Measurements from ENCODE around the gene RBL2.
A peak's percentile ranks its signal among the peaks of the same experiment; 100 is the strongest.
"Not testable (repeated sequence)": the region's sequence is repeated elsewhere in the genome, so short reads cannot be mapped to it uniquely, and the experiment has no call there.

Gene RBL2, protein sequence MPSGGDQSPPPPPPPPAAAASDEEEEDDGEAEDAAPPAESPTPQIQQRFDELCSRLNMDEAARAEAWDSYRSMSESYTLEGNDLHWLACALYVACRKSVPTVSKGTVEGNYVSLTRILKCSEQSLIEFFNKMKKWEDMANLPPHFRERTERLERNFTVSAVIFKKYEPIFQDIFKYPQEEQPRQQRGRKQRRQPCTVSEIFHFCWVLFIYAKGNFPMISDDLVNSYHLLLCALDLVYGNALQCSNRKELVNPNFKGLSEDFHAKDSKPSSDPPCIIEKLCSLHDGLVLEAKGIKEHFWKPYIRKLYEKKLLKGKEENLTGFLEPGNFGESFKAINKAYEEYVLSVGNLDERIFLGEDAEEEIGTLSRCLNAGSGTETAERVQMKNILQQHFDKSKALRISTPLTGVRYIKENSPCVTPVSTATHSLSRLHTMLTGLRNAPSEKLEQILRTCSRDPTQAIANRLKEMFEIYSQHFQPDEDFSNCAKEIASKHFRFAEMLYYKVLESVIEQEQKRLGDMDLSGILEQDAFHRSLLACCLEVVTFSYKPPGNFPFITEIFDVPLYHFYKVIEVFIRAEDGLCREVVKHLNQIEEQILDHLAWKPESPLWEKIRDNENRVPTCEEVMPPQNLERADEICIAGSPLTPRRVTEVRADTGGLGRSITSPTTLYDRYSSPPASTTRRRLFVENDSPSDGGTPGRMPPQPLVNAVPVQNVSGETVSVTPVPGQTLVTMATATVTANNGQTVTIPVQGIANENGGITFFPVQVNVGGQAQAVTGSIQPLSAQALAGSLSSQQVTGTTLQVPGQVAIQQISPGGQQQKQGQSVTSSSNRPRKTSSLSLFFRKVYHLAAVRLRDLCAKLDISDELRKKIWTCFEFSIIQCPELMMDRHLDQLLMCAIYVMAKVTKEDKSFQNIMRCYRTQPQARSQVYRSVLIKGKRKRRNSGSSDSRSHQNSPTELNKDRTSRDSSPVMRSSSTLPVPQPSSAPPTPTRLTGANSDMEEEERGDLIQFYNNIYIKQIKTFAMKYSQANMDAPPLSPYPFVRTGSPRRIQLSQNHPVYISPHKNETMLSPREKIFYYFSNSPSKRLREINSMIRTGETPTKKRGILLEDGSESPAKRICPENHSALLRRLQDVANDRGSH

DNA sequence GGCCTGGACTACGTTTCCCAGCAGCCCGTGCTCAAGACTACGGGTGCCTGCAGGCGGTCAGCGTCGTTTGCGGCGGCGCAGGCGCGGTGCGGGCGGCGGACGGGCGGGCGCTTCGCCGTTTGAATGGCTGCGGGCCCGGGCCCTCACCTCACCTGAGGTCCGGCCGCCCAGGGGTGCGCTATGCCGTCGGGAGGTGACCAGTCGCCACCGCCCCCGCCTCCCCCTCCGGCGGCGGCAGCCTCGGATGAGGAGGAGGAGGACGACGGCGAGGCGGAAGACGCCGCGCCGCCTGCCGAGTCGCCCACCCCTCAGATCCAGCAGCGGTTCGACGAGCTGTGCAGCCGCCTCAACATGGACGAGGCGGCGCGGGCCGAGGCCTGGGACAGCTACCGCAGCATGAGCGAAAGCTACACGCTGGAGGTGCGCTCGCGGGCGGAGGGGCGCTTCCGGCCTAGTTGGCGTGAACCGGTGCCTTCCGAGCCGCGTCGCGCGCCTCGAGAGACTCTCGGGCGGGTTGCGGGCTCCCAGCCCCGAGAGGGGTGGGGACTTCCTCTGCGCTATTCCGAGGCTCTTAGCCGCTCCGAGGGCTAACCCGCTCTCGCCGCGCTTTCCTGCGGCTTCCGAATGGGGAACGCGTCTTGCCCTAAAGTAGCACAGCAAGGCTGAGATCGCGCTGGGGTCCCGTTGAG is at the start of gene RBL2:
Gene RBL2, plus strand, starts transcription at position 95 of the 689 bp plus-strand sequence. Its CDS starts 86 bp downstream, at position 181.
- peak; percentile 95 for DNase-seq (ENCODE audit: low spot score)

DNA sequence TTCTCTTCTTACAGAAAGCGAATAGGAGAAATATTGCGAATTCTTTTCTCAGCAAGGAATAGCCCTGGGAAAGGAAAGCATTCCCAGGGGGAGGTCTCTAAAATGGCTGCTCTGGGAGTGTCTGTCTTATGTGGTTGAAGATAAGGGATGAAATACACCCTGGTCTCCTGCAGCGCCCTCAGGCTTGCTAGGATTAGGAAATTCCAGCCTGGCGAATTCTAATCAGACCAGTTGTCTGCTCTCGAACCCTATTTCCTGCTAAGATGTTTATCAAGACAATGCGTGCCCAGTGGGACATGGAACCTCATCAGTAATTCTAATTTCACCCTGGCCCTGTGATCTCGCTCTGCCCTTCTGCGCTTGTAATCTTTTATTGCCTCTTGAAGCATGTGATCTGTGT is 49.7 kb upstream of the RBL2 start:
- not testable (repeated sequence) for DNase-seq (ENCODE audit: low spot score)

DNA sequence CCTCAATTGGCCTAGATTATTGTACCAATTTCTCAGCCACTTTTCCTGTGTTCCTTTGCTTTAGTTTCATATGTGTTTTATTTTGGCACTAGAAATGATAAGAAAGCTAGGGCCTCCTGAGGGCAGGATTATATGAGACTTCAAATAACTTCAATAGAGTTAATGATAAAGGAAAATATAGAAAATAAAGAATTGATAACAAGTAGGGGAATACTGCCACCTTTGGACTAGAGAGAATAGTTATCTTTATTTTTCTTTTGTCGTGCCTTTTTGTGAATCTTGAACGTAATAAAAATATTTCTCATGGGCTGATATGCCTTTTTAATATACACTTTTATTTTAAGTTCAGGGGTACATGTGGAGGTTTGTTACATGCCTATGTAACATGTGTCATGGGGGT is 29.3 kb upstream of the RBL2 start:
- no peak for DNase-seq (ENCODE audit: low spot score)

DNA sequence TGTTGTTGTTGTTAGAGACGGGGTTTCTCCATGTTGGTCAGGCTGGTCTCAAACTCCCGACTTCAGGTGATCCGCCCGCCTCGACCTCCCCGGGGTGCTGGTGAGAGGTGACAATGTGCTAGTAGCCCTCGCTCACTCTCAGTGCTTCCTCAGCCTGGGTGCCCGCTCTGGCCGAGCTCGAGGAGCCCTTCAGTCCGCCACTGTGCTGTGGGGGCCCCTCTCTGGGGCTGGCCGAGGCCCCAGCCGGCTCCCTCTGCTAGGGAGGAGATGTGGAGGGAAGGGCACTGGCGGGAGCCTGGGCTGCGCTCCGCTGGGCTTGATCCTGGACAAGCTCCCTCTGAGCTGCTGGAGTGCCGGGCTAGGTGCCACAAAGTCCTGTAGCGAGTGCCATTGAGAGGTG is 21.7 kb upstream of the RBL2 start:
- no peak for DNase-seq (ENCODE audit: low spot score)

DNA sequence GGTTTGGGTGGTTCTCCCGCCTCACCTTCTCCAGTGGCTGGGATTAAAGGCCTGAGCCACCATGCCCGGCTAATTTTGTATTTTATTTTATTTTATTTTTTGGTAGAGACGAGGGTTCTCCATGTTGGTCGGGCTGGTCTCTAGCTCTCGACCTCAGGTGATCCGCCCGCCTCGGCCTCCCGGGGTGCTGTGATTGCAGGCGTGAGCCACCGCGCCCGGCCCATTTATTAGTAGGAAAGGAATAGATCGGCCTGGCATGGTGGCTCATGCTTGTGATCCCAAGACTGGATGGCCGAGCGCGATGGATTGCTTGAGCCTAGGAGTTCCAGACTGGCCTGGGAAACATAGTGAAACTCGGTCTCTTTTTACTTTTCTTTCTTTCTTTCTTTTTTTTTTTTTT is 20.4 kb upstream of the RBL2 start:
- DNase-seq (ENCODE audit: low spot score) = no peak

DNA sequence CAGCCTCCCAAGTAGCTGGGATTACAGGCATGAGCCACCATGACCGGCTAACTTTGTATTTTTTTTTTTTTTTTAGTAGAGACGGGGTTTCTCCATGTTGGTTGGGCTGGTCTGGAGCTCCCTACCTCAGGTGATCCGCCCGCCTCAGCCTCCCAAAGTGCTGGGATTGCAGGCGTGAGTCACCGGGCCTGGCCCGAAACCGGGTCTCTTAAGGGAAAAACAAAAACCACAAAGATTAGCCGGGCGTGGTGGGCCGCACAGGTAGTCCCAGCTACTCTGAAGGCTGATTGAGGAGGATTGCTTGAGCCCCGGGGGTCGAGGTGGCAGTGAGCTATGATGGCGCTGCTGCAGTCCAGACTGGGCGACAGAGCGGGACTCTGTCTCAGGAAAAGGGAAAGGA is 19.9 kb upstream of the RBL2 start:
- DNase-seq (ENCODE audit: low spot score) = no peak

DNA sequence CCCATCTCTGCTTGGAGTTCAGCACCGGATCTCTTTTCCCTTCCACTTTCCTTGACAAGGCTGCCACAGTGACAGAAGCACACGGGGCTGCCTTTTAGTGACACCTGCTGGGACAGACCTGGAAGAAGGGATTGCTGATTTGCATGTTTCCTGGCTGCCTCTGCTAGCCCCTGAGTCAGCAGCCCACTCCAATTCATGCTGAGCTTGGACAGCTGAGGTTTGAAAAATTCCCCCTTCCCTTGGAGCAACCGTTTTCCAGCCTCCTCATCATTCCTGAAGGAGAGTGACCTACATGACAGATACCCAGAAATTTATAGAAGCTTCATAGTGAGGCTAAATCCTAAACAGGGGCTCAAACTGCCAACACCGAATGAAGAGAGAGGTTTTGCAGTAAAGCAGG is 18.8 kb upstream of the RBL2 start:
- no peak for DNase-seq (ENCODE audit: low spot score)

DNA sequence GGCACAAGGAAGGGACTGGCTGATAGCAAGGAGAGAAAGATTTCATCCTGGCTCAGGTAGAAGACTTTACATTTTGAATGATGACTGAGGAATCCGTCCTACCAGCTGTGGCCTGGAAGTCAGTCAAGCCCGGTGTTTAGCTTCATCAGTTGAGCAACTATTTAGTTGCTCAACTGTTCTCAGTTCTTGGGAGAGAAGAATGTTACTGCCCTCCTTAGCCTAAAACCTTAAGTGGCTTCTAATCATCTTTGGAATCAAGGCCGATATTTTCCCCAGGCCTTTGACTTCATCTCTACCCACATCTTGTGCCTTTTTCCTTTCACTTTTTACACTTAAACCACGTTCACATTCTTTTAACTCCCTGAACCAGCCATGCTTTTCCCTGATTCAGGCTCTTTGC is 17.3 kb upstream of the RBL2 start:
- DNase-seq (ENCODE audit: low spot score) = peak; percentile 69

DNA sequence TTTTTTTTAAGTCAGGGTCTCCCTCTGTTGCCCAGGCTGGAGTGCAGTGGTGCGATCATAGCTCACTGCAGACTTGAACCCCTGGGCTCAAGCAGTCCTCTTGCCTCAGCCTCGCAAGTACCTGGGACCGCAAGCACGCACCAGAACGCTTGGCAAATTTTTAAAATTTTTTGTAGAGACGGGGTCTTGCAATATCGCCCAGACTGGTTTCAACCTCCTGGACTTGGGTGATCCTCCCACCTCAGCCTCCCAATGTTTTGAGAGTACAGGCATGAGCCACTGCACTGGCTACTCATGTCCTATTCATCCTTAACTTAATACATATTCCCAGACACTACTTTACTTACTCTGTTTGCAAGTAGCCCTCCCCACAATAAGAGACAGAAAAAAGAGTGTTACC is 16.3 kb upstream of the RBL2 start:
- DNase-seq (ENCODE audit: low spot score) = no peak

DNA sequence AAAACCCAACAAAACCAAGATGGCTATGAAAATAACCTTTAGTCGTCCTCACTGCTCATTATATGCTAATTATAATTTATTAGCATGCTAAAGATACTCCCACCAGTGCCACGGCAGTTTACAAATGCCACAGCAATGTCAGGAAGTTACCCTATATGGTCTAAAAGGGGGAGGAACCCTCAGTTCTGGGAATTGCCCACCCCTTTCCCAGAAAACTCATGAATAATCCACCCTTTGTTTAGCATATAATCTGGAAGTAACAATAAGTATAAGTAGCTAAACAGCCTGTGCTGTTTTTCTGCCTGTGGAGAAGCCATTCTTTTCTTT is 14.9 kb upstream of the RBL2 start:
- not testable (repeated sequence) for DNase-seq (ENCODE audit: low spot score)

DNA sequence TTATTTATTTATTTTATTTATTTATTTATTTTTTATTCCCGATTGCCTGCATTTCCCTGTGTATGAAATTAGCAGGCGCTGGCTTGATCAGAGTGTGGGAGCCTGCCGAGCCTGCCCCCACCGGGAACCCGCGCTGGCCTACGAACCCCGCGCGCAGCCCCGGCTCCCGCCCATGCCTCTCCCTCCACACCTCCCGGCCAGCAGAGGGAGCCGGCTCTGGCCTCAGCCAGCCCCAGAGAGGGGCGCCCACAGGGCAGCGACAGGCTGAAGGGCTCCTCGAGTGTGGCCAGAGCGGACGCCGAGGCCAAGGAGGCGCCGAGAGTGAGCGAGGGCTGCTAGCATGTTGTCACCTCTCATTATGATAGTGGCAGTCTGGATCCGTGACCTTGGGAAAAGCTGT is 13.0 kb upstream of the RBL2 start:
- no peak for DNase-seq (ENCODE audit: low spot score)

DNA sequence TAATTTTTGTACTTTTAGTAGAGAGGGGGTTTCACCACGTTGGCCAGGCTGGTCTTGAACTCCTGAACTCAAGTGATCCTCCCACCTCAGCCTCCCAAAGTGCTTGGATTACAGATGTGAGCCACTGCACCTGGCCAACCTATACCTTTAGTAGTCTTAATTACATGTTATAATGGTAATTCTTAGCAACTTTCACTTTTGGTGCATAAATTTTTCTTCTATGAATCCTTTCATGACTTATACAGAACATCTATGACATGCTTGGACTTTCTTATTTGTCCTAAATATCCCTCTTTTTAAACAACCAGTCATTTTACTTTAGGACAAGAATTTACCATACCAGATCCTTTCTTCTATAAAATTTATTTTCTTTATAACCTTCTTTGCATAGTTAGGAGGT is 10.3 kb upstream of the RBL2 start:
- DNase-seq (ENCODE audit: low spot score) = not testable (repeated sequence)

DNA sequence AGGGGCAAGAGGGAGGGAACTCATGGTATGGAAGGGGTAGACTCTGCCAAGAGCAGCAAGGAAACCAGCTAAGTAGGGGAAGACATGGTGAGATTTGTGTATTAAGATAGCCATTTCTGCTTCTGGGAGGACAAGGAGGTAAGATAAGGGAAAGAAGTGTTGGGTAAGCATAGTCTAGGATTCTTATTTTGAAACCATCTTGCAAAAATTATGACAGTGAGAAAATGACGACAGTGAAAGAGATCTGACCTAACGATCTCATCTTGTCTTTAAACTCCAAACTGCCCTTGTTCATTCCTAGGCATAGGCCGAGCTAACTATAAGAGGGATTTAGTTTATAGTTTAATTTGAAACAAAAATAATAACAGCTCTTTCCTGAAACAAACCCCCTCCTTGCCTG is 5.6 kb upstream of the RBL2 start:
- no peak for DNase-seq (ENCODE audit: low spot score)

DNA sequence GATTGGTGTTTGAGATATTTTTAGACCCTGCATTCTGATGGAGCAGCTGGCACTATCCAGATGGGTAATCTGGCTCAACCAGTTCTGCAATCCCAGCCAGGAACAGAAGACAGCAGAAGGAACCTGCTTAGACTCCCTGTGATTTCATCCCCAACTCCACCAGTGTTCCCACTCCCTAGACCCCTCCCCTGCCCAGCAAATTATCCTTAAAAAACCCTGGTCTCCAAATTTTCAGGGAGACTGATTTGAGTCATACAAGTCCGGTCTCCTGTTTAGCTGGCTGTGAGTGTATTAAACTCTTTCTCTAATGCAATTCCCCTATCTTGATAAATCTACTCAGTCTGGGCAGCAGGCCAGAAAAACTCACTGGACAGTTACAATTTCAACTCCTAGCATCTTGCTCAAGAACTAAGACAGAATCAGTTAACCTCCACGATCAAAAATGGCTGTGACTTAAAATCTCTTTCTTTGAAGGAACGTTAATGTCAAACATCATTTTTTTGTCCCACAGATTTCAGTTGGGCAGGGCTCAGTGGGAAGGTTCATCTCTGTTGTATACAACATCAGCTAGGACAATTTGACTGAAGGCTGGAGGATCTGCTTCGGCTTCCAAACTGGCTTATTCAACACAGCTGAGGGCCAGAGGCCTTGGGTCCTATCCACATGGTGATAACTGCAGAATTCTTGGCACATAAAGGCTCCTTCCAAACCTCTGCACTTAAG is 4.9 kb upstream of the RBL2 start:
- DNase-seq (ENCODE audit: low spot score) = no peak

DNA sequence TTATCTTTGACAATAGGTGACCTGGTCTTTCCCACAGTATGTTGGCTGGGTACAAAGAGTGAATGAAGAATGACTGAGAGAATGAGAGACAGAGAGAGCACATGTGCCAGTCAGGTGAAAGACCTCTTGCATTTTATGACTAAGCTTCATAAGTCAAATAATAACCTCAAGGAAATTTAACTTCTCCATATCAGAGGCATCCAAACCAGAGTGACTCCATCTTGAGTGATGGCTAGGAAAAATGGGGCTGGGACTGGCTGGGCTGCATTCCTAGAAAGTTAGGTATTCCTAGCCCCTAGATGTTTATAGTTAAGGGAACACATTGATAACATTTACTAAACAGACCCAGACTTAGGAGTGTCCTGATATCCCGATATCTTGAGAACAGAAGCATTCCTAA is 3.9 kb upstream of the RBL2 start:
- DNase-seq (ENCODE audit: low spot score) = no peak

DNA sequence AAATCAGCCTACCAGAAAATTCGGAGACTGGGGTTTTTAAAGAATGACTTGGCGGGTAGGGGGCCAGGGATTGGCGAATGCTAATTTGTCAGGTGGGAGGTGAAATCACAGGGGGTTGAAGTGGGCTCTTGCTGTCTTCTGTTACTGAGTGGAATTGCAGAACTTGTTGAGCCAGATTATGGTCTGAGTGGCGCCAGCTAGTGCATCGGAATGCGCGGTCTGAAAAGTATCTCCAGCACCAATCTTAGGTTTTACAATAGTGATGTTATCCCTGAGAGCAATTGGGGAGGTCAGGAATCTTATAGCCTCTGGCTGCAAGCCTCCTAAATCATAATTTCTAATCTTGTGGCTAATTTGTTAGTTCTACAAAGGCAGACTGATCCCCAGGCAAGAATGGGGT is 762 bp upstream of the RBL2 start:
- DNase-seq (ENCODE audit: low spot score) = no peak

DNA sequence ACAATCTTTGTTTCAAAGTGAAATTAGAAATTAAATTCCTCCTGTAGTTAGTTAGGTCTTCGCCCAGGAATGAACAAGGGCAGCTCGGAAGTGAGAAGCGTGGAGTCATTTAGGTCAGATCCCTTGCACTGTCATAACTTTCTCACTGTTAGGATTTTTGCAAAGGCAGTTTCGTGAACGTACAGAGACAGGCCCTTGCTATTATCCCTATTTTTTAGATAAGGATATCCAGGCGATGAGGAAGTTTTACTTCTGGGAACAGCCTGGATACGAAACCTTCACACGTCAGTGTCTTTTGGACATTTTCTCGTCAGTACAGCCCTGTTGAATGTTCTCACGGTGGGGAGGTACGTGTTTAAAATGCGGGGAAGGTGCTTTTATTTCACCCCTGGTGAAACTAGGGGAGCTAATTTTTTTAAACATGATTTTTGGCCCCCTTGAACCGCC is 318 bp upstream of the RBL2 start:
- no peak for DNase-seq (ENCODE audit: low spot score)

DNA sequence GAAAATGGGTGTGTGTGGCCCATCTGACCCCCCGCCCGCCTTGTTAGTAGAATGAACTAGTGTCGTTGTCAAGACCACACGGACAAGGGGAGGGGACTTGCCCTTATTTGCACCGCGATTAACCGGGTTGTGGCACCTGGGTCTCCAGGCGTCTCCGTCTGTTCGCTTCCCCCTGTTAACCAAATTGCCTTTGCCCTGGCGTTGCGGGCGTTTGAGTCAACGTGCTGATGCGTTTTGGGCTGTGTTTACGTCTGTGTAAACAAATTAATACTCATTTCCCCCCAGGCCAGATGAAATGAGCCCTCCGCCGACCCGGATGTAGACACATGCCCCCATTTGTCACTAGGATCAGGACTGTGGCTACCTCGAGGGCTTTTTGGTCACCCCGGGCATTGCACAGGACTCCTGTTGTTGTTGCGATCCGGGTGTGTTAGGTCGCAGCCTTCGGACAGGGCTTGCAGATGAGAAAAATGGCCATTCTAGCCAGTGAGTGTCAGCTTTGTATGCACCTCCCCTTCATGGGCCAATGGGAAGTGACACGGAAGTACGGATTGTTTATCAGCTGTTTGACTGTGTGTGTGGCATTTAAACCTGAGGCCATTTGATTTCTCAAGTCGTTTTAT is 906 bp downstream of the RBL2 start:
- DNase-seq (ENCODE audit: low spot score) = peak; percentile 89

DNA sequence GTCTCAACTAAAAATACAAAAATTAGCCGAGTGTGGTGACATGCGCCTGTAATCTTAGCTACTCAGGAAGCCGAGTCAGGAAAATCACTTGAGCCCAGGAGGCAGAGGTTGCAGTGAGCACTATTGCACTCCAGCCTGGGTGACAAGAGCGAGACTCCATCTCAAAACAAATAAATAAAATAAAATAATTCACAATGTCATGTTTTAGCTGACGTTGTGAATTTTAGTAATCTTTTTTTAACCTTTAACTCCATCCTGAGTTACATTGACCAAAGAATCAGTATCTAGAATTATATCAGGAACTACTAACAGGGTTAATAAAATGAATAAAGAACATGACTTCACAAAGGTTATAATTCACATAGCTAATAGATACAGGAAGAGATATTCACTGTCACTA is 5.9 kb downstream of the RBL2 start:
- DNase-seq (ENCODE audit: low spot score) = no peak

DNA sequence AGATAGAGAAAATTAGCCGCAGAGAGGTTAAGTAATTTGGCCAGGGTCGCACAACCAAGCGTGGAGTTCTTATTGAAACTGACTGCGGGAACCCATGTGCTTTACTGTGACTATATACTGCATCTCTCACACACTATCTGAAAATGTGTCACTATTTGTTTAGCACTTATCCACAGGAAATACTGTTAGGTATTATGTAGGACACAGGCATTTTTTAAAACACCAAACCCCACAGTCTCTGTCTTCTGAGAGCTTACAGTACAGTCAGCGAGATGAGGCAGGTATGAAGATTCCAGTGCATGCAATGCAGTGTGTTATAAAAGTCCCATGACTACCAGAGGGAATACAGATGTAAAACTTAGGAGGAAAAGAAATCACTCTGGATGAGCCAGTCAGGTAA is 11.3 kb downstream of the RBL2 start:
- DNase-seq (ENCODE audit: low spot score) = no peak

DNA sequence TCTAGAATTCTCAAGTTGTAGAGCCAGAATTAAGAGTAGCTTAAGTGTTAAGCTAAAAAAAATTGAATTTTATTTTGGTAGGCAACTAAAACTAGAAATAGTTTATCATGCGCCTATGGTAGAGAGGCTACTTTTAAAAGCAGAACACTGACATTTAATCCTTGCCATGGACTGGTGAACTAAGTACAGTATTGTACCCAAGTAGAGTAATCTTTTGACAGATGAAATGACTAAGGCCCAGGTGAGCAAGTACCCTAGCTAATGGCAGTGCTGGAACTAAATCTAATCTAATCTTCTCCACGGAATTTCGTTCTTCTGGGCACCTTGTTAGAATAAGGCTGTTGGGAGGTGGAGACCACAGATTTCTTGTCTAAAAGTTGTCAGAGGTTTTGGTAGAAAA is 11.8 kb downstream of the RBL2 start:
- DNase-seq (ENCODE audit: low spot score) = no peak
